HEK293 (cell line): ENCODE data around the gene MTARC2.

ENCODE experiments used
- CTCF ChIA-PET: fragments of 350-600 bp; formaldehyde crosslinking; extraction: SDS; loops from one replicate; lab custom pipeline; 2021; ENCODE audit warnings: antibody characterized with exemption; lab: Yijun Ruan, JAX
- POLR2A ChIA-PET: fragments of 300-600 bp; formaldehyde crosslinking; extraction: SDS; loops from one replicate; lab custom pipeline; 2020; ENCODE audit warnings: antibody characterized with exemption, inconsistent platforms; lab: Yijun Ruan, JAX
- H3K27ac ChIP-seq: fragments of 200-500 bp; sonication (Bioruptor generic); 2 replicates; pipeline ENCODE4 v1.5.1; 2014; ENCODE audit warnings: low read depth, low read length, control low read depth, inconsistent platforms; ENCODE audit errors: extremely low read depth
- H3K36me3 ChIP-seq, 2 experiments: fragments of 200-500 bp in 1 of 2; sonication (Bioruptor generic) in 1 of 2; 1 replicate in 1 of 2; 2 replicates in 1 of 2; pipeline ENCODE4 v1.5.1; 2014 to 2017; ENCODE audit warnings: inconsistent platforms in 2 of 2, low read length in 2 of 2; ENCODE audit not compliant: control insufficient read depth in 2 of 2, insufficient read depth in 1 of 2
- H3K4me1 ChIP-seq: fragments of 200-500 bp; sonication (Bioruptor generic); 2 replicates; pipeline ENCODE4 v1.5.1; 2014; ENCODE audit warnings: mild to moderate bottlenecking, low read length, inconsistent platforms; ENCODE audit not compliant: control insufficient read depth, insufficient read depth
- H3K4me3 ChIP-seq: 2 replicates; pipeline ENCODE4 v1.5.1; 2011; ENCODE audit warnings: low read depth, mild to moderate bottlenecking, control low read depth, low read length, moderate library complexity
- H3K9me3 ChIP-seq: fragments of 200-500 bp; sonication (Bioruptor generic); 2 replicates; pipeline ENCODE4 v1.5.1; 2014; ENCODE audit warnings: low read depth, low read length, inconsistent platforms; ENCODE audit not compliant: control insufficient read depth, insufficient read depth
- GFI1B ChIP-seq: fragments of 450-650 bp; formaldehyde crosslinking; IDR thresholded peaks from 2 replicates; pipeline ENCODE4 v1.5.1; 2016; ENCODE audit warnings: missing biosample characterization, missing genetic modification characterization
- GLI2 ChIP-seq: fragments of 450-650 bp; formaldehyde crosslinking; IDR thresholded peaks from 2 replicates; pipeline ENCODE4; 2017; ENCODE audit warnings: missing biosample characterization, missing genetic modification characterization, low read depth, borderline replicate concordance
- KLF16 ChIP-seq: fragments of 450-650 bp; formaldehyde crosslinking; IDR thresholded peaks from 2 replicates; pipeline ENCODE4 v1.5.1; 2017; ENCODE audit warnings: missing biosample characterization, missing genetic modification characterization
- MEIS1 ChIP-seq: sonication (generic); formaldehyde crosslinking; IDR thresholded peaks from 2 replicates; pipeline ENCODE4 v1.8.1; 2022; ENCODE audit warnings: missing genetic modification reagents, mild to moderate bottlenecking, borderline replicate concordance
- SALL2 ChIP-seq: fragments of 450-650 bp; formaldehyde crosslinking; IDR thresholded peaks from 2 replicates; pipeline ENCODE4 v1.5.0; 2017; ENCODE audit warnings: missing biosample characterization, mild to moderate bottlenecking, missing genetic modification characterization, borderline replicate concordance
- SCRT1 ChIP-seq: fragments of 450-650 bp; formaldehyde crosslinking; IDR thresholded peaks from 2 replicates; pipeline ENCODE4 v1.5.1; 2016; ENCODE audit warnings: missing biosample characterization, missing genetic modification characterization, borderline replicate concordance
- SETDB1 ChIP-seq: IDR thresholded peaks from one replicate; pipeline ENCODE4 v1.6.1; 2017; ENCODE audit warnings: mild to moderate bottlenecking, low read length, moderate library complexity, mixed read lengths; ENCODE audit not compliant: insufficient read length
- TRIM28 ChIP-seq: IDR thresholded peaks from 2 replicates; pipeline ENCODE4 v1.6.1; 2011; ENCODE audit warnings: low read length, control low read depth, borderline replicate concordance
- ZBTB1 ChIP-seq: fragments of 450-650 bp; formaldehyde crosslinking; IDR thresholded peaks from 2 replicates; pipeline ENCODE4 v1.5.1; 2016; ENCODE audit warnings: missing biosample characterization, missing genetic modification characterization
- ZBTB21 ChIP-seq: fragments of 450-650 bp; formaldehyde crosslinking; IDR thresholded peaks from 2 replicates; pipeline ENCODE4 v1.5.1; 2017; ENCODE audit warnings: missing biosample characterization, missing genetic modification characterization
- ZBTB48 ChIP-seq: fragments of 450-650 bp; formaldehyde crosslinking; IDR thresholded peaks from 2 replicates; pipeline ENCODE4 v1.5.1; 2016; ENCODE audit warnings: missing biosample characterization, missing genetic modification characterization
- ZFP69B ChIP-seq: fragments of 450-650 bp; formaldehyde crosslinking; IDR thresholded peaks from 2 replicates; pipeline ENCODE4 v1.5.1; 2016; ENCODE audit warnings: missing biosample characterization, missing genetic modification characterization
- ZIC2 ChIP-seq: fragments of 450-650 bp; formaldehyde crosslinking; IDR thresholded peaks from 2 replicates; pipeline ENCODE4 v1.5.1; 2016; ENCODE audit warnings: missing biosample characterization, missing genetic modification characterization
- ZNF138 ChIP-seq: fragments of 450-650 bp; formaldehyde crosslinking; IDR thresholded peaks from 2 replicates; pipeline ENCODE4 v1.5.1; 2016; ENCODE audit warnings: missing biosample characterization, missing genetic modification characterization, borderline replicate concordance
- ZNF433 ChIP-seq: fragments of 450-650 bp; formaldehyde crosslinking; IDR thresholded peaks from 2 replicates; pipeline ENCODE4 v1.5.1; 2016; ENCODE audit warnings: missing biosample characterization, missing genetic modification characterization, low read depth
- ZNF501 ChIP-seq: fragments of 450-650 bp; formaldehyde crosslinking; IDR thresholded peaks from 2 replicates; pipeline ENCODE4 v1.5.1; 2016; ENCODE audit warnings: missing biosample characterization, missing genetic modification characterization
- ZNF513 ChIP-seq: fragments of 450-650 bp; IDR thresholded peaks from 2 replicates; pipeline ENCODE4 v1.5.1; 2018; ENCODE audit warnings: missing biosample characterization, missing genetic modification characterization
- ZNF514 ChIP-seq: fragments of 450-650 bp; formaldehyde crosslinking; IDR thresholded peaks from 2 replicates; pipeline ENCODE4 v1.5.1; 2016; ENCODE audit warnings: missing biosample characterization, missing genetic modification characterization
- ZNF529 ChIP-seq: fragments of 450-650 bp; formaldehyde crosslinking; IDR thresholded peaks from 2 replicates; pipeline ENCODE4 v1.5.1; 2017; ENCODE audit warnings: missing genetic modification characterization, missing biosample characterization; ENCODE audit not compliant: insufficient replicate concordance
- ZNF624 ChIP-seq: fragments of 450-650 bp; formaldehyde crosslinking; IDR thresholded peaks from 2 replicates; pipeline ENCODE4 v1.5.1; 2017; ENCODE audit warnings: missing biosample characterization, missing genetic modification characterization
- ZNF626 ChIP-seq: fragments of 450-650 bp; sonication (Bioruptor Pico); formaldehyde crosslinking; IDR thresholded peaks from 2 replicates; pipeline ENCODE4 v1.5.1; 2018; ENCODE audit warnings: missing biosample characterization, missing genetic modification characterization, inconsistent platforms
- ZNF629 ChIP-seq: fragments of 450-650 bp; formaldehyde crosslinking; IDR thresholded peaks from 2 replicates; pipeline ENCODE4 v1.5.1; 2017; ENCODE audit warnings: missing biosample characterization, missing genetic modification characterization
- ZNF658 ChIP-seq: fragments of 450-650 bp; formaldehyde crosslinking; IDR thresholded peaks from 2 replicates; pipeline ENCODE4; 2016; ENCODE audit warnings: missing biosample characterization, missing genetic modification characterization
- ZNF701 ChIP-seq: fragments of 450-650 bp; formaldehyde crosslinking; IDR thresholded peaks from 2 replicates; pipeline ENCODE4 v1.5.1; 2016; ENCODE audit warnings: missing biosample characterization, missing genetic modification characterization
- ZNF792 ChIP-seq: fragments of 450-650 bp; formaldehyde crosslinking; IDR thresholded peaks from 2 replicates; pipeline ENCODE4 v1.5.1; 2016; ENCODE audit warnings: missing biosample characterization, missing genetic modification characterization
- ZNF843 ChIP-seq: fragments of 450-650 bp; formaldehyde crosslinking; IDR thresholded peaks from 2 replicates; pipeline ENCODE4 v1.5.1; 2016; ENCODE audit warnings: missing biosample characterization, missing genetic modification characterization
- ZSCAN16 ChIP-seq: fragments of 450-650 bp; formaldehyde crosslinking; IDR thresholded peaks from 2 replicates; pipeline ENCODE4 v1.5.1; 2016; ENCODE audit warnings: missing biosample characterization, missing genetic modification characterization
- TF ChIP-seq, protein P1 (sequence below): fragments of 450-650 bp; formaldehyde crosslinking; IDR thresholded peaks from 2 replicates; pipeline ENCODE4 v1.5.1; 2017; ENCODE audit warnings: missing biosample characterization, missing genetic modification characterization

The MTARC2 gene

DNA sequence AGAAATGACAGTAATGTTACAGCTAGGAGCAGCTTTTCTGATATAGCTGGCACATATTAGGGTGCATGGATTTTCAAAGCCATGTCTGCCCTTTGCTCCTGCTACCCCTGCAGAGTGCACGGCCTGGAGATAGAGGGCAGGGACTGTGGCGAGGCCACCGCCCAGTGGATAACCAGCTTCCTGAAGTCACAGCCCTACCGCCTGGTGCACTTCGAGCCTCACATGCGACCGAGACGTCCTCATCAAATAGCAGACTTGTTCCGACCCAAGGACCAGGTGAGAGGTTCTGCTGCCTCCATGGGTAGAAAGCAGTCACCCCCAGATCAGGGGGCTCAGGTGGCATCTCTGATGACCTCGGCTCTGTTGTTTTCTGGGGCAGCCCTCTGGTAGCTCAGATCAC is 48.4 kb downstream of the MTARC2 start:
- H3K36me3 ChIP-seq = peaks cover 4 to 65% of the 10 kb centered on the region in 2 experiments
- POLR2A ChIA-PET = no interaction called here
- H3K27ac ChIP-seq = no peak overlapping the region
- no peaks in the 10 kb centered on the region for H3K9me3 ChIP-seq
- H3K4me3 ChIP-seq = no peak overlapping the region
- no peak for TF ChIP-seq ZNF792 (tag by site-specific recombination)
- TF ChIP-seq ZNF513 (tag by site-specific recombination) = no peak
- TF ChIP-seq ZBTB21 (tag by site-specific recombination) = no peak
- TF ChIP-seq, protein P1, sequence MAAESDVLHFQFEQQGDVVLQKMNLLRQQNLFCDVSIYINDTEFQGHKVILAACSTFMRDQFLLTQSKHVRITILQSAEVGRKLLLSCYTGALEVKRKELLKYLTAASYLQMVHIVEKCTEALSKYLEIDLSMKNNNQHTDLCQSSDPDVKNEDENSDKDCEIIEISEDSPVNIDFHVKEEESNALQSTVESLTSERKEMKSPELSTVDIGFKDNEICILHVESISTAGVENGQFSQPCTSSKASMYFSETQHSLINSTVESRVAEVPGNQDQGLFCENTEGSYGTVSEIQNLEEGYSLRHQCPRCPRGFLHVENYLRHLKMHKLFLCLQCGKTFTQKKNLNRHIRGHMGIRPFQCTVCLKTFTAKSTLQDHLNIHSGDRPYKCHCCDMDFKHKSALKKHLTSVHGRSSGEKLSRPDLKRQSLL = no peak
- TF ChIP-seq KLF16 (tag by site-specific recombination) = no peak
- TF ChIP-seq SALL2 (tag by site-specific recombination) = no peak
- no peak for TF ChIP-seq ZNF658 (tag by site-specific recombination)
- TF ChIP-seq ZFP69B = no peak
- no peak for TF ChIP-seq GLI2 (tag by site-specific recombination)
- no peak for TF ChIP-seq GFI1B (tag by site-specific recombination)
- TF ChIP-seq ZNF501 (tag by site-specific recombination) = no peak
- TF ChIP-seq ZBTB1 (tag by site-specific recombination) = no peak
- TF ChIP-seq, all 188 proteins: peak for 0
- H3K4me1 ChIP-seq = 0 out of 2 replicates have a peak, but pooled peaks cover 4% of the 10 kb centered on the region
- CTCF ChIA-PET = interaction anchor here (0.6 to 1.1 kb wide), 5 partner anchors 60 to 607 kb away, joined by 3 read pairs; no protein-coding TSS in a partner anchor

GRCh38 chr1:220797044-220797443 is 48.9 kb downstream of the MTARC2 start:
- no peaks in the 10 kb centered on the region for H3K4me1 ChIP-seq
- no peak overlapping the region for H3K27ac ChIP-seq
- no peak overlapping the region for H3K4me3 ChIP-seq
- TF ChIP-seq ZNF626 = no peak
- no peak for TF ChIP-seq ZNF138 (tag by site-specific recombination)
- TF ChIP-seq ZNF843 = no peak
- TF ChIP-seq SCRT1 (tag by site-specific recombination) = no peak
- no peak for TF ChIP-seq SALL2 (tag by site-specific recombination)
- no peak for TF ChIP-seq SETDB1
- TF ChIP-seq ZBTB48 = no peak
- no peak for TF ChIP-seq ZNF433 (tag by site-specific recombination)
- no peak for TF ChIP-seq ZNF629
- TF ChIP-seq ZSCAN16 (tag by site-specific recombination) = no peak
- TF ChIP-seq, all 188 proteins: peak for 0
- Histone ChIP-seq H3K9me3 (no peaks in the 10 kb centered on the region), H3K36me3 (peaks cover 4 to 68% of the 10 kb centered on the region in 2 experiments)
- ChIA-PET POLR2A (no interaction called here), CTCF (interaction anchor here (0.6 to 1.1 kb wide), 4 partner anchors 81 to 1037 kb away, joined by 3 read pairs; no protein-coding TSS in a partner anchor)

- CTCF ChIA-PET = interaction anchor here (0.6 to 1.1 kb wide), 2 partner anchors 608 to 1036 kb away, joined by 3 read pairs; no protein-coding TSS in a partner anchor
- POLR2A ChIA-PET = no interaction called here
- H3K36me3 ChIP-seq = peaks cover 4 to 69% of the 10 kb centered on the region in 2 experiments
Observed at GRCh38 chr1:220797553-220797952, 49.4 kb downstream of the MTARC2 start.

More at GRCh38 chr1:220797553-220797952, 49.4 kb downstream of the MTARC2 start:
- Histone ChIP-seq H3K9me3 (no peaks in the 10 kb centered on the region), H3K4me3 (no peak overlapping the region), H3K4me1 (no peaks in the 10 kb centered on the region), H3K27ac (no peak overlapping the region)
- TF ChIP-seq MEIS1 (CRISPR knock-in tag) = no peak
- TF ChIP-seq ZNF529 (tag by site-specific recombination) = no peak
- TF ChIP-seq ZFP69B = no peak
- TF ChIP-seq TRIM28 = no peak
- TF ChIP-seq ZIC2 (tag by site-specific recombination) = no peak
- TF ChIP-seq ZNF624 (tag by site-specific recombination) = no peak
- TF ChIP-seq ZNF701 (tag by site-specific recombination) = no peak
- TF ChIP-seq ZNF514 (tag by site-specific recombination) = no peak
